Loucy (cell line): ENCODE results near the gene KIF13A.

ENCODE experiments used
- H2AFZ ChIP-seq: fragments of 200-600 bp; sonication (generic); 2 replicates; pipeline ENCODE4 v1.6.0; 2016; ENCODE audit warnings: antibody characterized with exemption, mild to moderate bottlenecking, low read length, moderate library complexity
- H3F3A ChIP-seq: fragments of 200-600 bp; 2 replicates; pipeline ENCODE4 v1.6.0; 2016; ENCODE audit warnings: antibody characterized with exemption, low read depth, mild to moderate bottlenecking
- H3K27me3 ChIP-seq: fragments of 200-600 bp; sonication (generic); 2 replicates; pipeline ENCODE4 v1.6.1; 2014; ENCODE audit warnings: low read length, mild to moderate bottlenecking; ENCODE audit not compliant: insufficient read depth, poor library complexity, severe bottlenecking
- H3K36me3 ChIP-seq: fragments of 200-600 bp; sonication (generic); 2 replicates; pipeline ENCODE4 v1.6.1; 2016; ENCODE audit warnings: low read length; ENCODE audit not compliant: insufficient read depth
- H3K4me1 ChIP-seq: fragments of 200-600 bp; sonication (generic); 2 replicates; pipeline ENCODE4 v1.5.1; 2014; ENCODE audit warnings: low read length, mild to moderate bottlenecking; ENCODE audit not compliant: insufficient read depth, poor library complexity, severe bottlenecking
- H3K4me2 ChIP-seq: fragments of 200-600 bp; sonication (generic); 2 replicates; pipeline ENCODE4 v1.6.0; 2014; ENCODE audit warnings: antibody characterized with exemption, low read length, low read depth, mild to moderate bottlenecking; ENCODE audit not compliant: poor library complexity, severe bottlenecking
- H3K4me3 ChIP-seq: fragments of 200-600 bp; sonication (generic); 2 replicates; pipeline ENCODE4 v1.5.1; 2014; ENCODE audit warnings: low read length, mild to moderate bottlenecking, mixed read lengths; ENCODE audit not compliant: poor library complexity, severe bottlenecking
- H3K79me2 ChIP-seq: fragments of 200-600 bp; sonication (generic); 2 replicates; pipeline ENCODE4 v1.6.1; 2014; ENCODE audit warnings: low read length; ENCODE audit not compliant: insufficient read depth
- H3K9ac ChIP-seq: fragments of 200-600 bp; sonication (generic); 2 replicates; pipeline ENCODE4 v1.6.0; 2014; ENCODE audit warnings: mild to moderate bottlenecking, low read depth, low read length, moderate library complexity; ENCODE audit not compliant: poor library complexity, severe bottlenecking
- H3K9me2 ChIP-seq: fragments of 200-600 bp; sonication (generic); replicated peaks from 2 replicates; pipeline ENCODE4 v1.6.1; 2016; ENCODE audit warnings: low read depth, low read length, mixed read lengths
- H3K9me3 ChIP-seq: fragments of 200-600 bp; sonication (generic); 2 replicates; pipeline ENCODE4 v1.6.1; 2014; ENCODE audit warnings: mild to moderate bottlenecking, antibody characterized with exemption, low read length, low read depth; ENCODE audit not compliant: insufficient read depth
- H4K20me1 ChIP-seq: fragments of 200-600 bp; sonication (generic); 2 replicates; pipeline ENCODE4 v1.6.0; 2014; ENCODE audit warnings: antibody characterized with exemption, low read length, mild to moderate bottlenecking; ENCODE audit not compliant: insufficient read depth, poor library complexity, severe bottlenecking
- CTCF ChIP-seq: fragments of 200-600 bp; sonication (generic); conservative IDR thresholded peaks from 2 replicates; pipeline ENCODE4 v1.5.1; 2014; ENCODE audit warnings: mild to moderate bottlenecking, antibody characterized with exemption, low read length
- EZH2phosphoT487 ChIP-seq: fragments of 200-600 bp; IDR thresholded peaks from 2 replicates; pipeline ENCODE4 v1.6.1; 2018; ENCODE audit warnings: antibody characterized with exemption, mild to moderate bottlenecking, moderate library complexity, borderline replicate concordance

Gene KIF13A

GRCh38 chr6:17902974-17903373, 84.5 kb downstream of the KIF13A start:
- H3K4me3 ChIP-seq, result no peak overlapping the region
- TF ChIP-seq EZH2phosphoT487 (no peak), CTCF (no peak)

GRCh38 chr6:17901493-17901892, 85.9 kb downstream of the KIF13A start:
- Histone ChIP-seq H3K9me3 (no peaks in the 10 kb centered on the region), H2AFZ (no peak overlapping the region), H3K79me2 (no peaks in the 10 kb centered on the region), H3K36me3 (no peaks in the 10 kb centered on the region), H3K4me3 (no peak overlapping the region), H3K4me1 (no peaks in the 10 kb centered on the region), H4K20me1 (no peaks in the 10 kb centered on the region), H3K4me2 (no peak overlapping the region), H3K9ac (no peak overlapping the region), H3K9me2 (no peaks in the 10 kb centered on the region), H3K27me3 (no peaks in the 10 kb centered on the region), H3F3A (no peaks in the 10 kb centered on the region)
- no peak for TF ChIP-seq CTCF
- TF ChIP-seq EZH2phosphoT487, result no peak

More at GRCh38 chr6:17902974-17903373, 84.5 kb downstream of the KIF13A start:
- no peaks in the 10 kb centered on the region for H3F3A ChIP-seq
- no peak overlapping the region for H3K4me2 ChIP-seq
- H3K9me3 ChIP-seq, result no peaks in the 10 kb centered on the region
- no peaks in the 10 kb centered on the region for H3K9me2 ChIP-seq
- no peak overlapping the region for H3K9ac ChIP-seq
- H3K79me2 ChIP-seq, result no peaks in the 10 kb centered on the region
- H2AFZ ChIP-seq, result no peak overlapping the region
- H3K27me3 ChIP-seq, result no peaks in the 10 kb centered on the region
- H3K36me3 ChIP-seq, result no peaks in the 10 kb centered on the region
- H4K20me1 ChIP-seq, result no peaks in the 10 kb centered on the region
- H3K4me1 ChIP-seq, result peaks cover 7% of the 10 kb centered on the region

GRCh38 chr6:17900011-17900410, 87.4 kb downstream of the KIF13A start:
- Histone ChIP-seq H3K27me3 (no peaks in the 10 kb centered on the region), H3K9me3 (peaks cover 8% of the 10 kb centered on the region; the same call in 1 of the 2 replicates), H3K4me3 (no peak overlapping the region), H4K20me1 (no peaks in the 10 kb centered on the region), H3K36me3 (no peaks in the 10 kb centered on the region), H3K79me2 (no peaks in the 10 kb centered on the region), H3K9ac (no peak overlapping the region), H3K4me2 (no peak overlapping the region), H3F3A (no peaks in the 10 kb centered on the region), H3K9me2 (no peaks in the 10 kb centered on the region), H3K4me1 (no peaks in the 10 kb centered on the region), H2AFZ (no peak overlapping the region)
- TF ChIP-seq CTCF (no peak), EZH2phosphoT487 (no peak)
